Neural cell (in vitro differentiated cells): ENCODE data around the gene TFB2M.

Source experiments
- EP300 ChIP-seq: fragments of 450-650 bp; conservative IDR thresholded peaks from 2 replicates; pipeline ENCODE4 v1.6.1; 2014; ENCODE audit warnings: antibody characterized with exemption, mild to moderate bottlenecking, moderate library complexity; ENCODE audit not compliant: poor library complexity, severe bottlenecking
- EZH2 ChIP-seq: fragments of 200-600, 300-800 bp; shearing (Covaris generic), sonication (generic); IDR thresholded peaks from 2 replicates; pipeline ENCODE4 v1.6.1; 2014; ENCODE audit warnings: antibody characterized with exemption, low read length, borderline replicate concordance, mild to moderate bottlenecking; ENCODE audit not compliant: insufficient read depth, poor library complexity, severe bottlenecking
- MXI1 ChIP-seq: fragments of 450-650 bp; conservative IDR thresholded peaks from 2 replicates; pipeline ENCODE4 v1.6.1; 2014; ENCODE audit warnings: antibody characterized with exemption, mild to moderate bottlenecking; ENCODE audit not compliant: poor library complexity, severe bottlenecking
- POLR2AphosphoS5 ChIP-seq: IDR thresholded peaks from 2 replicates; pipeline ENCODE4 v1.6.1; 2012
- RAD21 ChIP-seq: fragments of 450-650 bp; conservative IDR thresholded peaks from 2 replicates; pipeline ENCODE4 v1.6.1; 2014; ENCODE audit warnings: antibody characterized with exemption, mild to moderate bottlenecking, moderate library complexity
- SMC3 ChIP-seq: fragments of 450-650 bp; conservative IDR thresholded peaks from 2 replicates; pipeline ENCODE4 v1.6.1; 2014; ENCODE audit warnings: antibody characterized with exemption, mild to moderate bottlenecking, moderate library complexity; ENCODE audit not compliant: poor library complexity
- TAF1 ChIP-seq: IDR thresholded peaks from 2 replicates; pipeline ENCODE4 v1.6.1; 2012; ENCODE audit warnings: low read depth
- TF ChIP-seq, protein P1 (sequence below): fragments of 450-650 bp; IDR thresholded peaks from 2 replicates; pipeline ENCODE4 v1.5.1; 2014; ENCODE audit warnings: antibody characterized with exemption, mild to moderate bottlenecking, moderate library complexity; ENCODE audit not compliant: poor library complexity, severe bottlenecking
- TF ChIP-seq, protein P2 (sequence below): IDR thresholded peaks from 2 replicates; pipeline ENCODE4 v1.6.1; 2012; ENCODE audit warnings: borderline replicate concordance

DNA sequence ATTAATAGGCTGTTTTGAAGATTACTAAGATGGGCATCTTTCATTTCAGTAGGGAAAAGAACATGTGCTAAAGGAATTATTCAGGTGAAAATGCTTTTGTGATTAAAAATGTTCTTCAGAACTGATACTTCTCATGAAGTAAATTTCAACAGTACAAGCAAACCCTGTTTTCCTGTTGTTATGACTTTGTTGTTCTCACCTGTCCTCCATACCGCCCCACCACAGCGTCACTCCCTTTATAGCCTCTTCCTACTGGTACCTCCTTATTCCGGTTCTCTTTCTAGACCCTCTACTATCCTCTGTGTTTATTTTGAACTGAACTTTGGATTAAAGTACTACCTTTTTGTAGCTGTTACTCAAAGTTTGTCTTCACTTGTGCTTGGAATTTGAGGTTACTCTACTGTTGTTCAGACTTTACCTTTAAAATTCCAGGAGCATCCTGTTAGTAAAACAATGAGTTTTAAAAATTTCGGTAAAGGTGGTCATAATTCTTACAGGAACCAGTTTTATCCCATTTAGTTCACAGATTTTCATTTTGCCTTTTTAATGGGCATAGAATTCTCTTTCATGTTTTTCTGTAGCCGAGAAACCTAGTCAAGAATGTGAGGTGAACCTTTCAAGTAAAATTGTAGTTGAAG lies 11.1 kb upstream of the TFB2M start:
- TF ChIP-seq POLR2AphosphoS5 (no peak), SMC3 (no peak), EZH2 (no peak), RAD21 (no peak), EP300 (no peak), TAF1 (no peak), MXI1 (no peak)
- TF ChIP-seq, protein P1, sequence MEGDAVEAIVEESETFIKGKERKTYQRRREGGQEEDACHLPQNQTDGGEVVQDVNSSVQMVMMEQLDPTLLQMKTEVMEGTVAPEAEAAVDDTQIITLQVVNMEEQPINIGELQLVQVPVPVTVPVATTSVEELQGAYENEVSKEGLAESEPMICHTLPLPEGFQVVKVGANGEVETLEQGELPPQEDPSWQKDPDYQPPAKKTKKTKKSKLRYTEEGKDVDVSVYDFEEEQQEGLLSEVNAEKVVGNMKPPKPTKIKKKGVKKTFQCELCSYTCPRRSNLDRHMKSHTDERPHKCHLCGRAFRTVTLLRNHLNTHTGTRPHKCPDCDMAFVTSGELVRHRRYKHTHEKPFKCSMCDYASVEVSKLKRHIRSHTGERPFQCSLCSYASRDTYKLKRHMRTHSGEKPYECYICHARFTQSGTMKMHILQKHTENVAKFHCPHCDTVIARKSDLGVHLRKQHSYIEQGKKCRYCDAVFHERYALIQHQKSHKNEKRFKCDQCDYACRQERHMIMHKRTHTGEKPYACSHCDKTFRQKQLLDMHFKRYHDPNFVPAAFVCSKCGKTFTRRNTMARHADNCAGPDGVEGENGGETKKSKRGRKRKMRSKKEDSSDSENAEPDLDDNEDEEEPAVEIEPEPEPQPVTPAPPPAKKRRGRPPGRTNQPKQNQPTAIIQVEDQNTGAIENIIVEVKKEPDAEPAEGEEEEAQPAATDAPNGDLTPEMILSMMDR, result no peak
- TF ChIP-seq, protein P2, sequence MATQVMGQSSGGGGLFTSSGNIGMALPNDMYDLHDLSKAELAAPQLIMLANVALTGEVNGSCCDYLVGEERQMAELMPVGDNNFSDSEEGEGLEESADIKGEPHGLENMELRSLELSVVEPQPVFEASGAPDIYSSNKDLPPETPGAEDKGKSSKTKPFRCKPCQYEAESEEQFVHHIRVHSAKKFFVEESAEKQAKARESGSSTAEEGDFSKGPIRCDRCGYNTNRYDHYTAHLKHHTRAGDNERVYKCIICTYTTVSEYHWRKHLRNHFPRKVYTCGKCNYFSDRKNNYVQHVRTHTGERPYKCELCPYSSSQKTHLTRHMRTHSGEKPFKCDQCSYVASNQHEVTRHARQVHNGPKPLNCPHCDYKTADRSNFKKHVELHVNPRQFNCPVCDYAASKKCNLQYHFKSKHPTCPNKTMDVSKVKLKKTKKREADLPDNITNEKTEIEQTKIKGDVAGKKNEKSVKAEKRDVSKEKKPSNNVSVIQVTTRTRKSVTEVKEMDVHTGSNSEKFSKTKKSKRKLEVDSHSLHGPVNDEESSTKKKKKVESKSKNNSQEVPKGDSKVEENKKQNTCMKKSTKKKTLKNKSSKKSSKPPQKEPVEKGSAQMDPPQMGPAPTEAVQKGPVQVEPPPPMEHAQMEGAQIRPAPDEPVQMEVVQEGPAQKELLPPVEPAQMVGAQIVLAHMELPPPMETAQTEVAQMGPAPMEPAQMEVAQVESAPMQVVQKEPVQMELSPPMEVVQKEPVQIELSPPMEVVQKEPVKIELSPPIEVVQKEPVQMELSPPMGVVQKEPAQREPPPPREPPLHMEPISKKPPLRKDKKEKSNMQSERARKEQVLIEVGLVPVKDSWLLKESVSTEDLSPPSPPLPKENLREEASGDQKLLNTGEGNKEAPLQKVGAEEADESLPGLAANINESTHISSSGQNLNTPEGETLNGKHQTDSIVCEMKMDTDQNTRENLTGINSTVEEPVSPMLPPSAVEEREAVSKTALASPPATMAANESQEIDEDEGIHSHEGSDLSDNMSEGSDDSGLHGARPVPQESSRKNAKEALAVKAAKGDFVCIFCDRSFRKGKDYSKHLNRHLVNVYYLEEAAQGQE, result no peak
